Suppressor macrophage treated with lipopolysaccharide for 1 hour (primary cell): ENCODE data around the gene OSTF1.

Source experiments
- DNase-seq, 3 donors: peaks; one replicate each; pipeline ENCODE4 v3.0.0-alpha.2; 2020 to 2022

The OSTF1 gene

DNA sequence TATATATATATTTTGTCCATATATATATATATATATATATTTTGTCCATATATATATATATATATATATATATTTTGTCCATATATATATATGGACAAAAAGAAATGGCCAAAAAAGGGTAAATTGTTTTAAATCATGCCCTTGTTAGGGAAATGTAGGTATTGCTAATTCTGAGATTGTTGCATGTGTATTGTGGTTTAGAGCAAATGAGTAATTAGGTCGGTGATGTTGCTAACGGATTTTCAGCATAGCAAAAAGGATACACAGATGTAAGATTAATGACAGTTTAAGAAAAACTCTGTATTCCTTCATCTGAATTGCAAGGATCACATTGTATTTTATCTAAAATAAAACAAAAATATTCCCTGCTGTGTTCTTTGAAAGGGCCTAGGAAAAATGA is 40.2 kb downstream of the OSTF1 start:
- no peak for DNase-seq

DNA sequence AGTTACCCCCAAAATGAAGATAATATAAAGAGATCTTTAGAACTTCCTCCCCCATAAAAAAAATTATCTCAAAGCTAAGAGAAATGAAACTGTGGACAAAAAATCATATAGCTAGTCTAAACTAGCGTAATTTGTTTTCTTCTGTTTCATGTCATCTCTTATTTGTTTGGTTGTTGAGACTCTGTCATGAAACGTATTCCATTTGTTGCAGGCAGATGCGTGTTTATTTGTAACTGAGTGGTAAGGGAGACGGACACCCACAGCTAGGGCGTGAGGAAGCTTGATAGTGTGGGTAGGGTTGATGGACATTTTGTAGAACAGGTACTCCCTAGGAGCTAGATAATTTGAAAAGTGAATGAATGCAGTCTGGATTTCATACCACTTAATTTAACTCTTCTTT is 41.9 kb downstream of the OSTF1 start:
- no peak for DNase-seq

DNA sequence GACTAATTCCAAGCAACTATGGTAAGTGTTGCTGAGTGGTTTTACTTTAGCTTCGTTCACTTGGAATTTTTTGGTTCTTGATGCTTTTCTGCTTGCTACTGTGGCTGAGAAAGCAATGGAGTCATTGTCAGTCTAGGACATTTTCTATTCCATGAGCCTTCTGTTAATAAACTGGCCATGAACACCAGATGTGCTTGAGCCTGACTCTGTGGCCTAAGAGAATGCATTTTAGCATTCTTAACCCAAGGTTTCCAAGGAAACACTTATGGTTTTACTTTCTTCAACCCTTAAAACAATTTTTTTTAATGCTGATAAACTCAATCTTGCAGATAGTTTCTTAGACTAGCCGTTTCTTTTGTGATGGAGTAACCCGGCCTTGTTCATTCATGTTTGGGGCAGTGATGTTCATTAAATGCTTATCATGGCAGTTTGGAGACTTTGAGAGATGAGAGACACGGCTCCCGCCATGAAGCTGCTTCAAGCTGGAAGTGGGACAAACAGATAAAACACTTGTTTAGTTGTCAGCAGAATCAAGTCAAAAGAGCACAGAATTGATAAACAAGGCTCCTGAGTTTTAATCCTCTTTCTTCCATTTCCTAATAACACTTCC is 42.4 kb downstream of the OSTF1 start:
- no peak for DNase-seq

DNA sequence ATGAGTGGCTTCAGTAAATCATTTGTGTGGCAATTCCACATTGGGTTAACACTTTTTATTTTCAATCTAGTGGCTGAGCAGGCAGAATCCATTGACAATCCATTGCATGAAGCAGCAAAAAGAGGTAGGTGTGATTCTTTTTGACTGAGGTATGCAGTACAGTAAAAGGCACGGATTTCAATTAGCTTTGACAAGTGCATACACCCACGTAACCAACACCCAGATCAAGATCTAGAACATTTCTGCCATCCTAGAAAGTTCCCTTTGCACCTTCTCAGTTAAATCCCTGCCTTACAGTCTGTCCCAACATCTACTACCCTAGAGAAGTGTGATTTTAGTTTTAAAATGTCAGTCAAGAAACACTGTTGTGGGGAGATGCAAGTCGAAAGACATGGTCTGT is 43.4 kb downstream of the OSTF1 start:
- DNase-seq, result no peak

DNA sequence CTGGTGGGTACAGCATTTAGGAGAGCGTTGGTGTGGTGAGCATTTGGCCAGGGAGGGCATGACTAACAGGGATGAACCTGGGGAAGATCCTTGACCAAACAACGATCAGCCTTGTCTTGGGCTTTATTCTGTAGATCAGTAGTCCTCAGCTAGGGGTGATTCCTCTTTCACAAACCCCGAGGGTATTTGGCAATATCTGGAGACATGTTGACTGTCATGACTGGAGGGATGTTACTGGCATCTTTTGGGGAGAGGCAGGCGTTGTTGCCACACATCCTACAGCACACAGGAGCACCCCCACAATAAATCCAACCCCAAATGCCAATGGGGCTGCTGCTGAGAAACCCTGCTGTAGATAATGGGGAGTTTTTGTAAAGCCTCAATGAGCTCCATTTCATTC is 43.9 kb downstream of the OSTF1 start:
- no peak for DNase-seq

DNA sequence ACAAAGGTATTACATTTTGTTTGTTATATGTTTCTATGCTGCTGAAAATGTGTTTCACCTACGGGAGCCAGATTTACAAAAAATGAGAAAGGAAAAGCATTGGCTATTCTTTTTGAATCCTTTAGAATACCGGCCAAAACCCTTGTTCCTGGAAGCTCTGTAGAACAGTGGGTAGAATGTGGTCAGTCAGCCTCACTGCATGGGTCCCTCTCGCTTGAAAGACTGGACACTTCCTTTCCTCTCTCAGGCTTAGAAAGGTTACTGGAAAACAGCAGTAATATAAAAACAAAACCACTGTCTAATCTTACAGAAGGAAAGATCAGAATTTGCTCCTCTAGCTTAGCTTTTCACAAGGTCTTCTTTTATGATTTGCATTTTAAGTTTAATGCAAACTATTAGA is 45.1 kb downstream of the OSTF1 start:
- DNase-seq, result no peak

DNA sequence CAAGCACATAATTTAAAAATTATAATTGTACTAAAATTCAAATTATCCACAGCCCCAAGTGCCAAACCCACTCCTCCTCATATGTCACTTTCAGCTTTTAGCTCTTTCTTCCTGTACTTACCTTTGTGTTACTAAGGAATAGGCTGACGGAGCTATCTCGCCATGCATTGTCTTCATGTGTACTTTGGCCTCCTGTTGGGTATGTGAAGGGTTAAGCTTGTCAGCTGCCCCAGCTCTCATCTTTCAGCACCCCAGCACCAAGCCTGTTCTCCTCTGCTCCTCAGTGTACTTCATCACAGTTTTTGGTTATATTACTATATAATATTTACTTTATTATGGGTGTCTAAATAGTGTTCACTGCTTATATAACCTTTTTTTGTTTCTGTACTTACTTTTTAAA is 46.2 kb downstream of the OSTF1 start:
- DNase-seq, result no peak

DNA sequence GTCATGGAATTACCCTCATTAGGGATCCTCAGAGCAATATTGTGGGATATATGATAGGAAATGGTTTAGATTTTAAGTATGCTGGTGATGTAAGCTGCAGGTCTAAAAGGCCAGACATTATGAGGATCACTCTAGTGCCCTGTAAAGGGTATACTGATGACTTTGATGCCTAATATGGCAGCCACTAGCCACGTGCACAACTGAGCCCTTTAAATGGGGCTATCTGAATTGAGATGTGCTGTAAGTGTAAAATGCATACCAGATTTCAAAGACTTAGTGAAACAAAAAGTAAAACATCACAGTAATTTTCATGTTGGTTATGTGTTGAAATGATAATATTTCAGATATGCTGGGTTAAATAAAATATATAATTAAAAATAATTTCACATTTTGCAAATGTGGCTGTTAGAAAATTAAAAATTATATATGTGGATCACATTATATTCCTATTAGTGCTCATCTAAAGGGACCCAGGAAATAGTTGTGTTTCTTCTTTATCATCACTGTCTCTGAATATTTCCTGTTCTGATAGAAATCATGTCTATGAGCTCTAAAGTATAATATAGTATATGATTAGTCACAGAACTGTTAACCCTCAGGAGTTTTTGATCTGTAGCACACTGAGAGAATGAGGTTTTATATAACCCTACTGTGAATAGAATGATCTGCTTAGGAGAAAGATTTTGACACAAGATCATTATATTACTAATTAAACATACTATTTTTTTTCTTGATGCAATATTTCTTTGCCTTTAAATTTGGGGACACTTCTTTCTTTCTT is 50.1 kb downstream of the OSTF1 start:
- DNase-seq, result no peak

DNA sequence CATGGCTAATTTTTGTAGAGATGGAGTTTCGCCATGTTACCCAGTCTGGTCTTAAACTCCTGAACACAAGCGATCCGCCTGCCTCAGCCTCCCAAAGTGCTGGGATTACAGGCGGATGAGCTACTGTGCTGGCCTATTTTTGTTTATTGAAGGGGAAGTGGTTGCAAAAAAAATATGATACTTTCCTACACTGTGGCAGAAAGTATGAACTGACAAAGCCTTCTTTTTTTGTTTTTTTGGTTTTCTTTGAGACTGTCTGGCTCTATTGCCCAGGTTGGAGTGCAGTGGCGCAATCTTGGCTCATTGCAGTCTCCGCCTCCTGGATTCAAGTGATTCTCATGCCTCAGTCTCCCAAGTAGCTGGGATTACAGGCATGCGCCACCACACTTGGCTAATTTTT is 50.9 kb downstream of the OSTF1 start:
- DNase-seq, result no peak

DNA sequence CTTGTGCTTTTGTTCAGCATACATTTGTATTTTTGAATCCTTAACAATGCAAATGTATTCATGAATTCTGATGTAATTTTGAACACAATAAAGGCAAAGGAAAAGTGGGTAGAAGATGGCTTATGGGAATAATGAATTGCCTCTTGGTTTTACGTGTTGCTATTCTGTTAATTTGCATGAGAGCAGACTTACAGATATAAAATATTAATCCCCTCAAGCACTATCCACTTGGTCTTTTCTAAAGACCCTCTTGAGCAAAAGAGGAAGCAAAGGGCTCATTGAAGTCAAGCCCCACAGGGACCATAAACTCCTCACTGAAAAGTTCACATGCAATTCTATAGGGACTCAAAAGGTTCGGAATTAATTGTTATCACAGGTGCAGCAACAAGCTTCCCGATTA is 51.9 kb downstream of the OSTF1 start:
- DNase-seq, result no peak

DNA sequence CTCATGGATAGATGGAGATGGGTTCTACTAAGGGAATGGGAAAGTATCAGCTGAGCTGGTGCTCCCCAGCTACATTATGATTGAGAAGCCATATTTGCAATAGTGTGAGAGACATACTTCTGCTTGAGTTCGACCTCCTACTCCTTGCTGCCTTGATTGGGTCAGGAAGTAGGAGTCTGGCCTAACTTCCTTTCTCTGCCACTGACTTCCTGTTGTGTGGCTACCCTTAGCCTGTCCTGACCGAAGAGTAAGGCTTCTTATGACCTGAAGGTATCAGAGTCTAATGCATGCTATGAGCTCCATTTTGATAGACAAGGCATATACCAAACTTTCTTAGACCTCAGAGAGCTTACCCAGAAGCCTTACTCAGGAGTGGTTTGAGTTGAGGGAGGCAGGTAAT is 53.9 kb downstream of the OSTF1 start:
- DNase-seq, result peak; percentile 37 to 53 (median 49)

DNA sequence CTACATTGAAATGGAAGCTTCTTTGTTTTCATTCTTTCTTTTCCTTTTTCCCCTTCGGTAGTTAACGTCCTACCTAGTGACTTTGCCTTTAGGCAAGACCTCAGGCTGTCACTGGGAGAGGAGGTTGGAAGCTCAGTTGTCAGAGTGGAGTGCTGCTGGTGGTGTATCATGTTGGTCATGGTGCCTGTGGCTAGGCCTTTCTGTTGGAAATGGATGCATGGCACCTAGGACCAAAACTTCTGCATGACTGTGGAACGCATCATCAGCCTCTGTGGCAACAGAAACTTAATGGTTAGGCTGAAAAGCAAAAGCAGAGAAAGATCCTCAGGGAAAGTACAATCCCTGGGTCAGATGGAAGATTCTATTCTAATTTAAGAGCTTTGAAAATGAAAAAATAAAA is 57.9 kb downstream of the OSTF1 start:
- peak in 2 of 3 donors; percentile 22 to 32 for DNase-seq

DNA sequence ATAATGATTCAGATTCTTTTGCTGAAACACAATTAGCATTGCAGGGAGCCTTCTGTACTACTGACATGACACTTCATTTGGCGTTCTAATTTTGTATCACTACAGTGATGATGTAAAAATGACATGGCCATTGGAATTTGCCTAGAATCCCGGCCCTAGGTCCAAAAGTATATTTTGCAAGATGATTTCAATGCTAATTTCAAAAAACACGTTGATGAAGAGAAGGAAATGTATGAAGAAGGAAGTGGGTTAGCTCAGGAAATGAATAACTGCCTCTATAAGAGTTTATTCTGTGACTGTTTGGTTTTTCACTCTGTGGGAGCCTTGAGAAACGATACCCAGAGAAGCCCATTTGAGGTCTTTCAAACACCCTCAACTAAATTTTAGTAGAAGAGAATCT is 59.3 kb downstream of the OSTF1 start:
- peak; percentile 22 to 78 (median 55) for DNase-seq

DNA sequence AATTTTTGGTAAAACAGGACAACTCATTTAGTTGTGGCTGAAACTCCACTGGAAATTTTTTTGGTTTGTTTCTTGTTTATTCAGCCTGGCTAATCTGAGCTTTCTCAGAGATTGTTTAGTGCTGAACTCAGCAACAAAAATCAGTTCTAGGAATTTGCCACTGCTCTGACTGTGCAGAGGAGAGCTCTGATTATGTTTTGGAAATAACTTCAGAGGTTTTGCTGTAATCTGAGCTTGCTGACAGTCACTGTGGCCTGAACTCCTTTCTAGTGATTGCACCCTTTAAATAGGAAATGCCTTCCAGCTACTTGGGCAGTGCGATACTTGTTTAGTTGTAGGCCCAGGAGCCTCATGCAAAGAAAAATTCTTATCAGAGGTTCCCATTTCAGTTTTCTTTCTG is 60.2 kb downstream of the OSTF1 start:
- DNase-seq, result peak; percentile 18 to 62 (median 50)

DNA sequence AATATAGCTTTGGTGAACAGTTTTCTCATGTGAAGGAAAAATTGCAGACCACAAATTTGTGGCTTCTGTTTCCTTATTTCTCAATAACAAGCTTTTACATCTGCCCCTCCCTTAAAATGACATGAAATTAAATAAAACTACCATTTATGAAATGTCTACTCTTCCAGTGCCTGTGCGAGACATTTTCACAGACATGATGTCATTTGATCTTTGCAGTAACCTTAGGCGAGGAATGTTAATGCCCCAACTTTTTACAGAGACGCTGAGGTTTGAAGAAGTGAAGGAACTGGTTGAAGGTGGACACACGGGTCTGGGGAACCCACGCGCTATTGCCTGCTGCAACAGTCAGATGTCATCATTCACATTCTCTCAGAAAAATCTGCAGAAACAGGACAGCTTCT is 61.5 kb downstream of the OSTF1 start:
- DNase-seq, result peak; percentile 49 to 65 (median 54)

DNA sequence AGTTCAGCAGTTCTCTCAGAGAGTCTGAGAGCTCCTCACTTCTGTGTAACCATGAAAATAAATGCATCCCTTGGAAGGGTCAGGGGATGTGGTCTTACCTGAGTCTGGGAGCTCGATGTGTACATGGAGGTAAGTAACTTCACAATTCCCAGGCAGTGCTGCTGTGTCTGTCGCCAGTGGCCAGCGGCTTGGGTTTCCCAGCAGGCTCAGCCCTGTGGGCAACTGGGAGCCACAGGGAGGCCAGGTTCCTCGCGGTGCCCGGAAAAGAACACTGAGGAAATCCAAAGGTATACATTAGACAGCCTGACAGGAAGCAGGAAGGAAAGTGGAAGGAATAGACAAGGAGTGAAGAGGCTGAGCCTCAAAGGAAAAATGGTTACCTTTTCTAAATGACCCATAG is 62.2 kb downstream of the OSTF1 start:
- DNase-seq, result no peak

DNA sequence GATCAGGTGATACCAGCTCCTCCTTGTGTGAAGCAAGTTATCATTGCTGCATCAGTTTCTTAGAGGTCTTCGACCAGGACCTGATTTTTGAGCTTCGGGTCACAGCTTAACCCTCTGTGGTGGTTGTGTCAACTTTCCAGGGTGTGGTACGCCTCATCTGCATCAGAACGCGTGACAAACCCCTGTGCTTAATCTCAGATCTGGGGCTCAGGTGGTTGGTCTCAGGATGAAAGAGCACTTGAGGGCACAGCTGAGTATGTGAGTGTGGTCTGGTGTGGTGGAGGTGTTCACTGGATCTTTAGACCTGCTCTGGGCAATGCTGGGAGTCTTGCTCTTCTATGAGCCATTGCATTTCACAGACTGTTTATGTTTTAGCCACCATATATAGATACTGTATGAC is 64.1 kb downstream of the OSTF1 start:
- DNase-seq, result no peak

DNA sequence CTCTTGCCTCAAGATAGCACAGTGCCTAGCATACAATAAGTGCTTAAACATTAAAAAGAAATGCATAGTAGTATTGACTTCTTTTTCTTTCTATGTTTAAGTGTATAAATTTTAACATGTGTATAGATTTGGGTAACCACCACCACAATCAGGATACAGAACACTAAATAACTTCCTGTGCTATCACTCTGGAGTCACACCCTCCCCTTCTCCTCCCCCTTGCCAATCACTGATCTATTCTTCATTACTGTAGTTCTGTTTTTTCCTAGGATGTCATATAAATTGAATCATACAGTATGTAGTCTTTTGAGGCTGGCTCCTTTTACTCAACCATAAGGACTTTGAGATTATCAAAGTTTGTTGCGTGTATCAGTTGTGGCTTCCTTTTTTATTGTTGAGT is 68.5 kb downstream of the OSTF1 start:
- DNase-seq, result no peak

DNA sequence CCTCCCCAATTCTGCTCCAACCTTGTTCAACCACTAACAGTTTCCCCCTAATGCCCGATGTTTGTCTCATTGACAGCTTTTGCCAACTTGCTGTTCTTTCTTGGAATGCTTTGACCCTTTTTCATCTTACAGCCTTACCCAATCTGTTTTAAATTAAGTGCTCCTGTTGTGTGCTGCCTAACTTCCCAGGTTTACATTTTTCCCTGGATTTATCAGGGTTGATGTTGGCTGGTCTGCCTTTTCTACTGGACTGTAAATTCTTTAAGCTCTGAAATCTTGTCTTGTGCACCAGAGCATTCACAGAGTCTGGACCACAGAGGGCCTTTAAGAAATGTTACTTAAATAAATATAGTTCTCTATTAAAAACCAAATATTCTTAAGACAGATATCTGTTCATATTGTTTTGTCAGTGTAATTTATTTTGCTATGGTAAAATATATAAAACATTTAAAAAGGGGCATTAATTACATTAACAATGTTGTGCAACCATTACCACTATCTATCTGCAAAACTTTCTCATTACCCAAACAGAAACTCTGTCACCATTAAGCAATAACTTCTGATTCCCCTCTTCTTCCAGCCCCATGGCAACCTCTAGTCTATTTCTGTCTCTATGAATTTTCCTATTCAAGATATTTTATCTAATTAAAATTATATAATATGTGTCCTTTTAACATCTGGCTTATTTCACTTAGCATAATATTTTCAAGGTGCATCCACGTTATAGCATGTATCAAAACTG is 73.0 kb downstream of the OSTF1 start:
- DNase-seq, result no peak

DNA sequence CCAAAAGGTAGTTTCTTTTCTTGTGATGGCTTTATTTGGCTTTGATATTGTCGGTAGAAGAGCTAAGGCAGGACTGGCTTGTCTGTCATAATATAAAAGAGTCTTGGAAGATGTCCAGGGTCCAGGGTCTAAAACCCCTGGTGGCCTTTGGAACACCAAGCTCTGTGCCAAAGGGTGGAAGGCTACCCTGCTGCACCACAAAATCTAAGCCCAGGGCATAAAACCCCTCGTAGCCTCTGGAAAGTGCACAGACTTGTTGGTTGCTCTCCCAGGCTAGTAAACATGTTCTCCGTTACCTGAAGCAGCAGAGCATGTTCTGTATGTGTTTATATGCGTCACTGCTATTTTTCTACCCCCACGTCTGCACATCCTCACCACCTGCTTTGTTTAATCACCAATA is 75.5 kb downstream of the OSTF1 start:
- DNase-seq, result no peak

DNA sequence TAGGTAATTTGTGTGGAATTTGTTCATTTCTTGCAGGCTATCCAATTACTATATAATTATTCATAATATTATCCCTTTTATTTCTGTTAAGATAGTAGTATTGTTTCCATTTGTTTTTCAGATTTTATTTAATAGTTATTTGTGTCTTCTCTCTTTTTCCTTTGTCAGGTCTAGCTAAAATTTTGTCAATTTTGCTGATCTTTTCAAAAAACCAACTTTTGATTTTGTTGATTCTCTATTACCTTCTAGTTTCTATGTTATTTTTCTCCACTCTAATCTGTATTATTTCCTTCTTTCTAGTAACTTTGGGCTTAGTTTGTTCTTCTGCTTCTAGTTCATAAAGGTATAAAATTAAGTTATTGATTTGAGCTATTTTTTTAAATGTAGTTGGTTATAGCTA is 76.3 kb downstream of the OSTF1 start:
- no peak for DNase-seq

DNA sequence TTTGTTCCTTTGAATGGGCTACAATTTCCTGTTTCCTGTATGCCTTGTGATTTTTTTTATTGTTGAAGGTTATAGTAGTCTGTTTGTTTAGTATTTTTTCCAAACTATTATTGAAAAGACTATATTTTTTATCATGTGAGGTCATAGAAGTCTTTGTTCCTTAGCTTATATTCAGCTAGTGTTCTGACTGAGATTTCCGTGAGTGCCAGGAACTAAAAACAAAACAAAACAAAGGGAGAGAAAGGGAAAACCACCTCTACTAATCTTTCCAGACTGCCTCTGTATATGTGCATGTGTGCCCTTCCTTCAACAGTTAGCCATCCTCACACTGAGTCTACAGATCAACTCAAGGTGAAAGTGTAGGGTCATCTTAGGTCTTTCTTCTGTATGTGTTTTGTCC is 79.0 kb downstream of the OSTF1 start:
- DNase-seq, result no peak

DNA sequence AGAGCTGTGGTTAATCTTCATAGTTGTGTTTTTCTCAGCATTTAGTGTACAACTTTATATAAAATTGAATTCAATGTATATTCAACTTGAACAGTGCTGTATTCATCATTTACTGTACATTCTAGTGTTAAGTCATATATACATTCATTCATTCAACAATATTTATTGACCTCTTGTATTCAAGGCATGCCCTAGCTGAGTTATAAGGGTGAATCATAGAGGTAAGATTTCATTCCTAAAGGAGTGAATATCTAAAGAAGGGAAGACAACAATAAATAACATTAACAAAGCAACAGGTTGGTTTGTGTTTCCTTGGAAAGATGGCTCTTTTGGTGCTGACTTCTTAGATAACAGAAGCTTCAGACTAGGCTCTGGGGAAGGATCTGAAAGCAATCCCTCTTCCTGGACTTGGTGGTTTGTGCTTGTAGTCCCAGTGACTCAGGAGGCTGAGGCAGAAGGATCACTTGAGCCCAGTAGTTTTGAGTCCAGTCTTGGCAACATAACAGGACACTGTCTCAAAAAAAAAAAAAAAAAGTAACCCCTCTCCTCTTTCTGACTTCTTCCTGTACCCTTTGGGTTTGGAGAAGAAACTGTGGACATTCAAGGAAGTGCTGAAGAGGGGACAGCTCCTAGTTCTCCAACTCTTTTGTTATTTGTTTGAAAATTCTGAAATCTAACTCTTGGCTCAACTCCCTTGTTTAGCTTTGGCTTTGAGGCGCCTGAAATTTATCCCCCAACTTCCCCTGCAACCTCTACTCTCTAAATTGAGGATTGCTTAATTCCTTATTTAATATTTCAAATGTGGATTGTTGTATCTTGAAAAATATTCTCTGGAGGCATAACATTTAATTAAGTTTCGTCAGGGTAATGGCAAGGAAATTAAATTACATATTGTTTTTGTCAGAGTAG is 80.2 kb downstream of the OSTF1 start:
- no peak for DNase-seq
